ENCODE results near the gene PRAMEF1.

DNA sequence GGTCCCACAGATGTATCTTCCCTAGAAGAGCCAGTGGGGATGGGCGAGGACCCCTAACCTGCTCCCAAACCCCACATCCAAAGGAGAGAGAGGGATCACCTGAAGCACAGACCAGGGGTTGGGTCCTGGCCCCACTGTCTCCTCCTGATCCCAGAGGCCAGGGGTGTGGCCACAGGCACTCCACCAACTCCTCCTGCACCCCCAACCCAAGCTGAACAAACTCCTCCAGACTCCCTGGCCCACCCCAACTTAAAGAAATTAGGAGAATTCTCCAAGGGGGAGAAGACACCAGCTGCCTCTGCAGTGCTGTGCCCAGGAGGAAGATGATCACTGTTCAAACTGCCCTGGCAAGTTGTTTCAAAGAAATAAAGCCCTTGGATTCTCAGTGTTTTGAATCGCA is 22.2 kb upstream of the PRAMEF1 start:
- TF ChIP-seq POLR2A (IDR thresholded peaks at IDR 0.05; ENCODE audit: low read length) (no peak), GATA1 (IDR thresholded peaks at IDR 0.05; ENCODE audit: low read depth, low read length) (no peak)
